ENCODE measurements around the gene LARP7.

GRCh38 chr4:112693507-112693906, 56.6 kb downstream of the LARP7 start:
- TF ChIP-seq CTCF (IDR thresholded peaks at IDR 0.05) (no peak), POLR2A (IDR thresholded peaks at IDR 0.05) (no peak), POLR2AphosphoS5 (IDR thresholded peaks at IDR 0.05) (no peak), EP300 (IDR thresholded peaks at IDR 0.05) (no peak)

Data from stomach (tissue), 4 donors.